HepG2 (cell line): ENCODE results near the gene SDC3. TPM values are rescaled to one million over a fixed set of nuclear protein-coding genes. Genes with fewer than 3 reads are reported as not detected.
A peak's percentile ranks its signal among the peaks of the same experiment; 100 is the strongest.

Experiments used
- ATF1 ChIP-seq: IDR thresholded peaks from 2 replicates; pipeline ENCODE4 v1.6.1; 2016; ENCODE audit warnings: mild to moderate bottlenecking, control low read depth
- ELF3 ChIP-seq: IDR thresholded peaks from 2 replicates; pipeline ENCODE4 v1.6.1; 2016; ENCODE audit warnings: missing genetic modification reagents, missing compliant biosample characterization
- FOSL2 ChIP-seq: sonication (generic); formaldehyde crosslinking; IDR thresholded peaks from 2 replicates; pipeline ENCODE4 v1.4.0; 2020; ENCODE audit warnings: missing genetic modification reagents
- GABPB1 ChIP-seq: IDR thresholded peaks from 2 replicates; pipeline ENCODE4 v1.6.1; 2016; ENCODE audit warnings: mild to moderate bottlenecking, missing genetic modification reagents, moderate library complexity, missing compliant biosample characterization
- GATAD1 ChIP-seq: IDR thresholded peaks from 2 replicates; pipeline ENCODE4 v1.6.1; 2016; ENCODE audit warnings: missing genetic modification reagents, missing compliant biosample characterization
- NCOR1 ChIP-seq: fragments of 200-600 bp; sonication (generic); IDR thresholded peaks from 2 replicates; pipeline ENCODE4 v1.7.0; 2017; ENCODE audit warnings: antibody characterized with exemption, low read length, borderline replicate concordance
- NR2C2 ChIP-seq: sonication (generic); formaldehyde crosslinking; IDR thresholded peaks from 2 replicates; pipeline ENCODE4 v1.4.0; 2020; ENCODE audit warnings: missing genetic modification reagents, mild to moderate bottlenecking, moderate library complexity, borderline replicate concordance
- RARA ChIP-seq: IDR thresholded peaks from 2 replicates; pipeline ENCODE4 v1.6.1; 2016; ENCODE audit warnings: missing genetic modification reagents, missing compliant biosample characterization
- RBM39 ChIP-seq: fragments of 200-400 bp; formaldehyde crosslinking; IDR thresholded peaks from one replicate; pipeline ENCODE4 v1.6.1; 2018; ENCODE audit warnings: antibody characterized with exemption, mild to moderate bottlenecking, low read depth, low read length; ENCODE audit not compliant: poor library complexity, severe bottlenecking
- SNAI1 ChIP-seq: sonication (generic); formaldehyde crosslinking; IDR thresholded peaks from 2 replicates; pipeline ENCODE4 v1.5.0; 2020; ENCODE audit warnings: mild to moderate bottlenecking, missing genetic modification reagents, borderline replicate concordance
- TBX2 ChIP-seq: sonication (generic); formaldehyde crosslinking; IDR thresholded peaks from 2 replicates; pipeline ENCODE4 v1.5.0; 2020; ENCODE audit warnings: missing genetic modification reagents, mild to moderate bottlenecking, borderline replicate concordance
- TCF12 ChIP-seq, 2 experiments: fragments of 450-650 bp in 1 of 2; sonication (generic) in 1 of 2; formaldehyde crosslinking in 1 of 2; IDR thresholded peaks; 2 replicates each; pipeline versions ENCODE4 v1.6.1 to v1.8.0; 2017 to 2022; ENCODE audit warnings: antibody characterized with exemption in 1 of 2, mild to moderate bottlenecking in 1 of 2, missing genetic modification reagents in 1 of 2, moderate library complexity in 1 of 2
- THAP11 ChIP-seq: IDR thresholded peaks from 2 replicates; pipeline ENCODE4 v1.6.1; 2016; ENCODE audit warnings: missing biosample characterization, missing genetic modification reagents
- ZFP90 ChIP-seq: sonication (generic); formaldehyde crosslinking; IDR thresholded peaks from 2 replicates; pipeline ENCODE4 v1.8.0; 2022; ENCODE audit warnings: missing genetic modification reagents, mild to moderate bottlenecking, inconsistent platforms, borderline replicate concordance
- ZFY ChIP-seq: sonication (generic); formaldehyde crosslinking; IDR thresholded peaks from 2 replicates; pipeline ENCODE4 v1.4.0; 2020; ENCODE audit warnings: missing genetic modification reagents
- ZNF20 ChIP-seq: sonication (generic); formaldehyde crosslinking; IDR thresholded peaks from 2 replicates; pipeline ENCODE4 v1.4.0; 2020; ENCODE audit warnings: mild to moderate bottlenecking, moderate library complexity, missing genetic modification reagents
- ZNF3 ChIP-seq: IDR thresholded peaks from 2 replicates; pipeline ENCODE4 v1.7.0; 2017; ENCODE audit warnings: inconsistent platforms
- ZNF709 ChIP-seq: sonication (generic); formaldehyde crosslinking; IDR thresholded peaks from 2 replicates; pipeline ENCODE4 v1.5.0; 2020; ENCODE audit warnings: mild to moderate bottlenecking, missing genetic modification reagents
- polyA plus RNA-seq, 8 experiments: library from polyadenylated mRNA; depleted of rRNA in 3 of 8; stranded (reverse) in 7 of 8; unstranded in 1 of 8; fragments of >200 nt; fragmentation: Illumina TruSeq in 4 of 8; extraction: Trizol in 4 of 8; gene quantifications; 2 replicates each; pipeline versions ENCODE4 v1.2.1 to v1.2.3, GENCODE V29; 2011 to 2016; ENCODE audit warnings: low read depth in 4 of 8, missing spikeins in 1 of 8, mixed read lengths in 1 of 8; ENCODE audit not compliant: insufficient read depth in 1 of 8
- total RNA-seq, 5 experiments: library from RNA; depleted of rRNA; stranded (reverse); fragments of >200 nt; fragmentation: Illumina TruSeq; extraction: Trizol; gene quantifications; 2 replicates each; pipeline ENCODE4 v1.2.3, GENCODE V29; 2016; ENCODE audit warnings: low read depth in 1 of 5
- TF ChIP-seq, protein P1 (sequence below): IDR thresholded peaks from 2 replicates; pipeline ENCODE4 v1.6.1; 2016; ENCODE audit warnings: mild to moderate bottlenecking
- TF ChIP-seq, protein P2 (sequence below): sonication (generic); formaldehyde crosslinking; IDR thresholded peaks from 2 replicates; pipeline ENCODE4 v1.4.0; 2020; ENCODE audit warnings: missing genetic modification reagents, low read depth, mild to moderate bottlenecking, borderline replicate concordance
- TF ChIP-seq, protein P3 (sequence below): sonication (generic); formaldehyde crosslinking; IDR thresholded peaks from 2 replicates; pipeline ENCODE4 v1.4.0; 2020; ENCODE audit warnings: mild to moderate bottlenecking, low read depth, missing genetic modification reagents
- TF ChIP-seq, protein P4 (sequence below): sonication (generic); formaldehyde crosslinking; IDR thresholded peaks from 2 replicates; pipeline ENCODE4 v1.5.0; 2020; ENCODE audit warnings: missing genetic modification reagents, mild to moderate bottlenecking, borderline replicate concordance
- TF ChIP-seq, protein P5 (sequence below): IDR thresholded peaks from 2 replicates; pipeline ENCODE4 v1.6.1; 2016; ENCODE audit warnings: mild to moderate bottlenecking, missing biosample characterization, missing genetic modification reagents
- TF ChIP-seq, protein P6 (sequence below): sonication (generic); formaldehyde crosslinking; IDR thresholded peaks from 2 replicates; pipeline ENCODE4 v1.5.0; 2020; ENCODE audit warnings: missing genetic modification reagents

The SDC3 gene
- total and polyA plus RNA-seq, 2 of the 13 experiments (the other 11 are each of a cell fraction or from before 2014, with no cell fraction given) = 0.49 to 0.84 TPM

DNA sequence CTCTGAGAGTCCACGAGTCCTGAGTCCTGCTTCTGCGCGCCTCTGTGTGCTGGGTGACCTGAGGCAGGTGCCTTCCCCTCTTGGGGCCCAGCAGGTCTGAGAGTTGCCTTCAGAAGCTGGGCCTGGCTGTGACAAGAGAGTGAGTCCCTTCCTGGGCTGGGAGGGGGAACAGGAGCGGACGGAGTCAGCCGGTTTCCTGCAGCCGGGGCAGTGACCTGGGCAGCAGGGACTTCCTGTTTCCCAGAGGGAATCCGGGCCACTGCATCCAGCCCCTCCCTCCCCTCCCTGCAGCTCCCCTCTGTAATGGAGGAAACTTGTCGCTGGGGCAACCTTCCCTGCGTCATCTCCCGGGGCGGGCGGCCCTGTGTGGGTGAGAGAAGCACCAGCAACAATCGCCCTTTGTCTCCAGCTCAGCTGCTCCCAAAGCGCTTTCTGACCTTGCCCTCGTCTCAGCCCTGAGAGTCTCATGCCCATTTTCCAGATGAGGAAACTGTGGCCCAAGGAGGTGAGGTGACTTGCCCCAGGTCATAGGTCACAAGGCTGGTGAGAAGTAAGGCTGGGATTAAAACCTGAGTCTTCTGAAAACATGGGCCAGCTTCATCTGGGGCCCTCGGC lies 61.1 kb downstream of the SDC3 start (continued):
- TF ChIP-seq, protein P1, sequence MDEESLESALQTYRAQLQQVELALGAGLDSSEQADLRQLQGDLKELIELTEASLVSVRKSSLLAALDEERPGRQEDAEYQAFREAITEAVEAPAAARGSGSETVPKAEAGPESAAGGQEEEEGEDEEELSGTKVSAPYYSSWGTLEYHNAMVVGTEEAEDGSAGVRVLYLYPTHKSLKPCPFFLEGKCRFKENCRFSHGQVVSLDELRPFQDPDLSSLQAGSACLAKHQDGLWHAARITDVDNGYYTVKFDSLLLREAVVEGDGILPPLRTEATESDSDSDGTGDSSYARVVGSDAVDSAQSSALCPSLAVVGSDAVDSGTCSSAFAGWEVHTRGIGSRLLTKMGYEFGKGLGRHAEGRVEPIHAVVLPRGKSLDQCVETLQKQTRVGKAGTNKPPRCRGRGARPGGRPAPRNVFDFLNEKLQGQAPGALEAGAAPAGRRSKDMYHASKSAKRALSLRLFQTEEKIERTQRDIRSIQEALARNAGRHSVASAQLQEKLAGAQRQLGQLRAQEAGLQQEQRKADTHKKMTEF (CRISPR knock-in tag) = peak; percentile 54
- peak; percentile 82 for TF ChIP-seq THAP11 (CRISPR knock-in tag)
- TF ChIP-seq TBX2 (CRISPR knock-in tag) = peak; percentile 51; the same call in 1 of the 2 replicates
- TF ChIP-seq ZFY (CRISPR knock-in tag) = peak; percentile 61
- TF ChIP-seq RARA (CRISPR knock-in tag) = peak; percentile 28
- 0 out of 2 replicates have a peak, but pooled peaks have one; percentile 44 for TF ChIP-seq ZNF709
- peak; percentile 89 for TF ChIP-seq GABPB1
- TF ChIP-seq ZNF20 = no peak
- TF ChIP-seq ATF1 = peak; percentile 55
- TF ChIP-seq NR2C2 (CRISPR knock-in tag) = peak; percentile 74
- no peak for TF ChIP-seq TCF12 (IDR thresholded peaks at IDR 0.05)
- peak; percentile 50; the same call in 1 of the 2 replicates for TF ChIP-seq TCF12 (CRISPR knock-in tag; IDR thresholded peaks at IDR 0.05)
- TF ChIP-seq, protein P2, sequence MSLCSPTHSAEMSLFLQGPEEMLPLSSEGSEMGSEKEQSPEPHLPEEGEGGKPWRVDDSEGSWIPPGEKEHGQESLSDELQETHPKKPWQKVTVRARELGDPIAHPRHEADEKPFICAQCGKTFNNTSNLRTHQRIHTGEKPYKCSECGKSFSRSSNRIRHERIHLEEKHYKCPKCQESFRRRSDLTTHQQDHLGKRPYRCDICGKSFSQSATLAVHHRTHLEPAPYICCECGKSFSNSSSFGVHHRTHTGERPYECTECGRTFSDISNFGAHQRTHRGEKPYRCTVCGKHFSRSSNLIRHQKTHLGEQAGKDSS (CRISPR knock-in tag) = no peak
- TF ChIP-seq SNAI1 (CRISPR knock-in tag) = 0 out of 2 replicates have a peak, but pooled peaks have one; percentile 45
- TF ChIP-seq, protein P3, sequence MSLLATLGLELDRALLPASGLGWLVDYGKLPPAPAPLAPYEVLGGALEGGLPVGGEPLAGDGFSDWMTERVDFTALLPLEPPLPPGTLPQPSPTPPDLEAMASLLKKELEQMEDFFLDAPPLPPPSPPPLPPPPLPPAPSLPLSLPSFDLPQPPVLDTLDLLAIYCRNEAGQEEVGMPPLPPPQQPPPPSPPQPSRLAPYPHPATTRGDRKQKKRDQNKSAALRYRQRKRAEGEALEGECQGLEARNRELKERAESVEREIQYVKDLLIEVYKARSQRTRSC (CRISPR knock-in tag) = no peak
- peak; percentile 41; the same call in 1 of the 2 replicates for TF ChIP-seq GATAD1
- TF ChIP-seq, protein P4, sequence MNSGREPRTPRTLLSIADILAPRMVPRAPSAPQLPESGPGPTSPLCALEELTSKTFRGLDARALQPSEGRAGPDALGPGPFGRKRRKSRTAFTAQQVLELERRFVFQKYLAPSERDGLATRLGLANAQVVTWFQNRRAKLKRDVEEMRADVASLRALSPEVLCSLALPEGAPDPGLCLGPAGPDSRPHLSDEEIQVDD (CRISPR knock-in tag) = no peak
- TF ChIP-seq, protein P5, sequence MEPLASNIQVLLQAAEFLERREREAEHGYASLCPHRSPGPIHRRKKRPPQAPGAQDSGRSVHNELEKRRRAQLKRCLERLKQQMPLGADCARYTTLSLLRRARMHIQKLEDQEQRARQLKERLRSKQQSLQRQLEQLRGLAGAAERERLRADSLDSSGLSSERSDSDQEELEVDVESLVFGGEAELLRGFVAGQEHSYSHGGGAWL = no peak
- TF ChIP-seq ZFP90 (CRISPR knock-in tag) = 0 out of 2 replicates have a peak, but pooled peaks have one; percentile 38
- peak; percentile 35 for TF ChIP-seq RBM39
- TF ChIP-seq, protein P6, sequence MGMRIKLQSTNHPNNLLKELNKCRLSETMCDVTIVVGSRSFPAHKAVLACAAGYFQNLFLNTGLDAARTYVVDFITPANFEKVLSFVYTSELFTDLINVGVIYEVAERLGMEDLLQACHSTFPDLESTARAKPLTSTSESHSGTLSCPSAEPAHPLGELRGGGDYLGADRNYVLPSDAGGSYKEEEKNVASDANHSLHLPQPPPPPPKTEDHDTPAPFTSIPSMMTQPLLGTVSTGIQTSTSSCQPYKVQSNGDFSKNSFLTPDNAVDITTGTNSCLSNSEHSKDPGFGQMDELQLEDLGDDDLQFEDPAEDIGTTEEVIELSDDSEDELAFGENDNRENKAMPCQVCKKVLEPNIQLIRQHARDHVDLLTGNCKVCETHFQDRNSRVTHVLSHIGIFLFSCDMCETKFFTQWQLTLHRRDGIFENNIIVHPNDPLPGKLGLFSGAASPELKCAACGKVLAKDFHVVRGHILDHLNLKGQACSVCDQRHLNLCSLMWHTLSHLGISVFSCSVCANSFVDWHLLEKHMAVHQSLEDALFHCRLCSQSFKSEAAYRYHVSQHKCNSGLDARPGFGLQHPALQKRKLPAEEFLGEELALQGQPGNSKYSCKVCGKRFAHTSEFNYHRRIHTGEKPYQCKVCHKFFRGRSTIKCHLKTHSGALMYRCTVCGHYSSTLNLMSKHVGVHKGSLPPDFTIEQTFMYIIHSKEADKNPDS (CRISPR knock-in tag) = no peak
- TF ChIP-seq FOSL2 (CRISPR knock-in tag) = peak; percentile 23; the same call in 1 of the 2 replicates
- peak; percentile 92 for TF ChIP-seq ELF3 (CRISPR knock-in tag)
- peak; percentile 34; the same call in 1 of the 2 replicates for TF ChIP-seq NCOR1
- peak; percentile 96 for TF ChIP-seq ZNF3 (CRISPR knock-in tag)
